ENCODE results near the gene TNIP1.

The TNIP1 gene

GRCh38 chr5:151080613-151081430 lies at the start of gene TNIP1:
Gene TNIP1 (minus strand): TSS chr5:151081034. CDS start chr5:151065095, 15,939 bp downstream.
- DNase-seq, result peak; percentile 27

- DNase-seq, result no peak
These were observed 49.5 kb upstream of the TNIP1 start for GRCh38 chr5:151130235-151130921.

- no peak for DNase-seq
These were observed 48.0 kb upstream of the TNIP1 start for GRCh38 chr5:151128817-151129216.

GRCh38 chr5:151127926-151128325 lies 47.1 kb upstream of the TNIP1 start:
- no peak for DNase-seq

- DNase-seq, result no peak
These were observed 45.4 kb upstream of the TNIP1 start for GRCh38 chr5:151126199-151126645.

- no peak for DNase-seq
These were observed 44.6 kb upstream of the TNIP1 start for GRCh38 chr5:151125421-151125820.

- DNase-seq, result no peak
These were observed 43.3 kb upstream of the TNIP1 start for GRCh38 chr5:151123897-151124751.

- no peak for DNase-seq
These were observed 42.0 kb upstream of the TNIP1 start for GRCh38 chr5:151122828-151123227.

GRCh38 chr5:151121665-151122064 lies 40.8 kb upstream of the TNIP1 start:
- no peak for DNase-seq

- DNase-seq, result no peak
These were observed 40.3 kb upstream of the TNIP1 start for GRCh38 chr5:151121095-151121494.

- no peak for DNase-seq
These were observed 38.2 kb upstream of the TNIP1 start for GRCh38 chr5:151118913-151119575.

- DNase-seq, result peak; percentile 56
These were observed 34.6 kb upstream of the TNIP1 start for GRCh38 chr5:151115272-151115905.

- no peak for DNase-seq
These were observed 32.8 kb upstream of the TNIP1 start for GRCh38 chr5:151113651-151114050.

GRCh38 chr5:151110992-151111391 lies 30.2 kb upstream of the TNIP1 start:
- no peak for DNase-seq

- no peak for DNase-seq
These were observed 29.4 kb upstream of the TNIP1 start for GRCh38 chr5:151110122-151110681.

GRCh38 chr5:151108566-151108965 lies 27.7 kb upstream of the TNIP1 start:
- no peak for DNase-seq

- DNase-seq, result no peak
These were observed 27.1 kb upstream of the TNIP1 start for GRCh38 chr5:151107738-151108520.

- no peak for DNase-seq
These were observed 26.2 kb upstream of the TNIP1 start for GRCh38 chr5:151107084-151107483.

GRCh38 chr5:151106509-151106908 lies 25.7 kb upstream of the TNIP1 start:
- DNase-seq, result no peak

GRCh38 chr5:151106043-151106442 lies 25.2 kb upstream of the TNIP1 start:
- DNase-seq, result no peak

- DNase-seq, result no peak
These were observed 24.7 kb upstream of the TNIP1 start for GRCh38 chr5:151105561-151105960.

Data from NCI-H1694 (cell line).